ENCODE data around the gene NLRP5.

DNA sequence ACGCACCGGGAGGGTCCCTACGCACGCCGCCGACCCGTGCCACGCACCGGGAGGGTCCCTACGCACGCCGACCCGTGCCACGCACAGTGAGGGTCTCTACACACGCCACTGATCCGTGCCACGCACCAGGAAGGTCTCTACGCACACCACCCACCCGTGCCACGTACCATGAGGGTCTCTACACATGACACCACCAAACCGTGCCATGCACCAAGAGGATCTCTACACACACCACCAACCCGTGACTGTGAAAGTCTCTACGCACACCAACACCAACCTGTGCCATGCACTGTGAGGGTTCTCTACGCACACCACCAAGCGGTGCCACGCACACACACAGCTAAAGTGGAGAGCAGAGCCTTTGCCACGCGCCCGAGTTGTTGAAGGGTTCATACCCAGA is 117.8 kb downstream of the NLRP5 start:
- TF ChIP-seq, protein P1, sequence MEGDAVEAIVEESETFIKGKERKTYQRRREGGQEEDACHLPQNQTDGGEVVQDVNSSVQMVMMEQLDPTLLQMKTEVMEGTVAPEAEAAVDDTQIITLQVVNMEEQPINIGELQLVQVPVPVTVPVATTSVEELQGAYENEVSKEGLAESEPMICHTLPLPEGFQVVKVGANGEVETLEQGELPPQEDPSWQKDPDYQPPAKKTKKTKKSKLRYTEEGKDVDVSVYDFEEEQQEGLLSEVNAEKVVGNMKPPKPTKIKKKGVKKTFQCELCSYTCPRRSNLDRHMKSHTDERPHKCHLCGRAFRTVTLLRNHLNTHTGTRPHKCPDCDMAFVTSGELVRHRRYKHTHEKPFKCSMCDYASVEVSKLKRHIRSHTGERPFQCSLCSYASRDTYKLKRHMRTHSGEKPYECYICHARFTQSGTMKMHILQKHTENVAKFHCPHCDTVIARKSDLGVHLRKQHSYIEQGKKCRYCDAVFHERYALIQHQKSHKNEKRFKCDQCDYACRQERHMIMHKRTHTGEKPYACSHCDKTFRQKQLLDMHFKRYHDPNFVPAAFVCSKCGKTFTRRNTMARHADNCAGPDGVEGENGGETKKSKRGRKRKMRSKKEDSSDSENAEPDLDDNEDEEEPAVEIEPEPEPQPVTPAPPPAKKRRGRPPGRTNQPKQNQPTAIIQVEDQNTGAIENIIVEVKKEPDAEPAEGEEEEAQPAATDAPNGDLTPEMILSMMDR (conservative IDR thresholded peaks at IDR 0.05; ENCODE audit: low read length), result no peak
- TF ChIP-seq EZH2phosphoT487 (IDR thresholded peaks at IDR 0.05; ENCODE audit: borderline replicate concordance), result no peak

Measured in Loucy (cell line).